ENCODE measurements around the gene LIPA.
"Not testable (repeated sequence)": the region's sequence is repeated elsewhere in the genome, so short reads cannot be mapped to it uniquely, and the experiment has no call there.

LIPA gene

DNA sequence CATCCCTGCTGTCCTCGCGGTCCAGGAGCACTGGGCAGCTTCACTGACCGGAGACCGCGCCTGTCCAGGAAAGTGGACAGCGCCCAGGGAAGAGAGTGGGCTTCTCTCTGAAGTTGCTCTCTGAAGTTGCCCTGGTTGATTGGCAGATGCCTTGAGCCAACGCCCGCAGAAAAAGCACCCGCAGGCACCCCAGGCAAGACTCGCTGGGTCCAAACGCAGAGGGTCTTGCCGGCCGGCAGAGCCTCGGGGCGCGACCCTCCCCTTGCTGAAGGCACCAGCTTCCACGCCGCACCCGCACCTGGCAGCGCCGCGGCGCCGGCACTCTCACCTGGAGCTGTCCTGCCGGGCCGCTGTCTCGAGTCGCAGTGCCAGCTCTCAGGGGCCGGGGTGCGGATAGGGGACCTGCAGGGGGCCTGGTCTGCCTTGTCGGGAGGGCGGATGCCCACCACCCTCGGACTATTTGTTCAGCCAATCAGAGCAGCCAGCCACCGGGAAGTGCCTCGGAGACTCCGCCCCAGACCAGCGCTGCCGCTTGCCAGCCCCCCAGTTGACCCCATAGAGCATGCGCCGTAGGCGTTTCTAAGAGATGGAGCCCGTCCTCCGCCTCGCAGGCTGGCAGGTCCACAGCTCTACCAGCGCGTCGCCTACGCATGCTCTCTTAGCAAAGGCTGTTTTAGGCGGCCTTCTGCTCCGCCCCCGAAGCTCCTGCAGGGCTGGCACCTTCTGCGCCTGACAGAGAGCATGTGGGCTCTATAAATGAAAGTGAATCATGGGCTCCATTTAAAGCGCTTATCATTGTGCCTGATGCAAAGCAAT is at the start of gene LIPA:
Gene LIPA (minus strand): TSS at position 367 of the 816 bp plus-strand sequence. CDS start 4,127 bp downstream, outside the sequence.
- DNase-seq (ENCODE audit: low read depth in 2 of 2) = peak; percentile 87 to 90

GRCh38 chr10:89301232-89301631 is 49.7 kb upstream of the LIPA start:
- DNase-seq (ENCODE audit: low read depth in 2 of 2) = no peak

GRCh38 chr10:89299031-89299430 is 47.5 kb upstream of the LIPA start:
- DNase-seq (ENCODE audit: low read depth in 2 of 2) = no peak

DNA sequence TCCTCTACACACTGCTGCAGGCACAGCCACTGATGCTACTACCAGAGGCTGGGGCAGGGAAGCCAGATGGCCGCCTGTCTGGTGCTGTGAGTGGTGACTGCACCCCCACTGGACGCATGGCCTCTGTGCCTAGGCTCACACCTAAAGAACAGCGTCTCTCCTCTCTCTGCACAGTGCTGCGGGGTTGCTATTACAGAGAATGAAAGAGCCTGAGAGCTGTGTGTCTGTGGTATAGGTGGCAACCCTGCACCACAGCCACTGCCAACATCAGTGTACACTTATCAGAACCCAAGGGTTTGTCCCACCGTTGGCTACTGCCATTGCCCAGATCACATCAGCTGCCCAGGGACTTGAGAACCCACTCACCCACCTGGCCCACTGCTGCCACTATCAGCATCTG is 46.2 kb upstream of the LIPA start:
- DNase-seq (ENCODE audit: low read depth in 2 of 2) = no peak

DNA sequence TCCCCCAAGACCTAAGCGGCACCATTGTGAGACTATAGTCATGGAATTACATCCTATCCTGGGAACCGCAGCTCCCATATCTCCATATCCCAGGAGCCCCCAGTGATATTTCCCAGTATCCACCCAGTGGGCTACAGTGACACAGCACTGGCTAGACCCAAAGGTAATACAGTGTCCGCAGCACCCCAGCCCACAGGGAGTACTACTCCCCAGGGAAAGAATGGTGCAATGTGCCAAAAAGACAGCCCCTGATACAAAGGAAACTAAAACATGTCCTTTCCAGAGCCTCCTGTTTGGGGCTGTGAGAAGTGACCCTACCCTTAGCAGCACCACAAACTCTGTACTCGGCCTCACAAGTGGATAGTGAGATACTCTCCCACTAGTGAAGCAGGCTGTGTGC is 45.8 kb upstream of the LIPA start:
- DNase-seq (ENCODE audit: low read depth in 2 of 2) = no peak

DNA sequence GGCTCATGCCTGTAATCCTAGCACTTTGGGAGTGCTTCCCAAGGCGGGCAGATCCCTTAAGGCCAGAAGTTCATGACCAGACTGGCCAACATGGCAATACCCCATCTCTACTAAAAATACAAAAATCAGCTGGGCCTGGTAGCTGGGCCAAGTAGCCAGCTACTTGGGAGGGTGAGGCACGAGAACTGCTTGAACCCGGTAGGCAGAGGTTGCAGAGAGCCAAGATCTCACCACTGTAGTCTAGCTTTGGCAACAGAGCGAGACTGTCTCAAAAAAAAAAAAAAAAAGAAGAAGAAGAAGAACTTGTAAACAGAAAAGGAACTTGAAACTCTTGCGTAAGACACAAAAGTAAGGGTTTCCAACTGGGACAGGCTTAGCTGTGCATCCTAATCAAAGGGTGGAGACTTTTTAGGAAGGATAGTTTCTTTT is 44.7 kb upstream of the LIPA start:
- no peak for DNase-seq (ENCODE audit: low read depth in 2 of 2)

DNA sequence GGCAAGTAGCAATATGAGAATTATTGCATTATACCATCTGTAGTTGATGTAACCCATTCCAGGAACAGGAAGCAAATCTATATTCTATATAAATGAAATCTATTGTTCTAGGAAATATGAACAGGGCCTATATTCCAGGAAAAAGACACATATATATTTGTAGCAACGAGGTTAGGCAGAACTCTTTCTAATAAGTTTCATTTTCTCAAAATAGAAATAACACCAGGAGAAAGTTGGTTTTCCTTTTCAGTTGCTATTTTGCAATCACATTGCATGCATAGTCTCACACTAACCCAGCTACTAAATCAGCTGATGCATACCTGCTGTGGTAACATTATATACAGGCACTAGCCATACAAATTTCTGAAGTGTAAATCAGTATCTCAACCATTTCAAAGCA is 44.0 kb upstream of the LIPA start:
- no peak for DNase-seq (ENCODE audit: low read depth in 2 of 2)

- no peak for DNase-seq (ENCODE audit: low read depth in 2 of 2)
These were observed 43.2 kb upstream of the LIPA start for GRCh38 chr10:89294721-89295239.

GRCh38 chr10:89285303-89285702 is 33.7 kb upstream of the LIPA start:
- not testable (repeated sequence) for DNase-seq (ENCODE audit: low read depth in 2 of 2)

DNA sequence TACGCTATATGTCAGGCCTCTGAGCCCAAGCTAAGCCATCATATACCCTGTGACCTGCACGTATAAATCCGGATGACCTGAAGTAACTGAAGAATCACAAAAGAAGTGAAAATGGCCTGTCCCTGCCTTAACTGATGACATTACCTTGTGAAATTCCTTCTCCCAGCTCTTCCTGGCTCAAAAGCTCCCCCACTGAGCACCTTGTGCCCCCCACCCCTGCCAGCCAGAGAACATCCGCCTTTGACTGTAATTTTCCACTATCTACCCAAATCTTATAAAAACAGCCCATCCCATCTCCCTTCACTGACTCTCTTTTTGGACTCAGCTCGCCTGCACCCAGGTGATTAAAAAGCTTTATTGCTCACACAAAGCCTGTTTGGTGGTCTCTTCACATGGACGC is 33.1 kb upstream of the LIPA start:
- not testable (repeated sequence) for DNase-seq (ENCODE audit: low read depth in 2 of 2)

GRCh38 chr10:89283936-89284475 is 32.4 kb upstream of the LIPA start:
- no peak for DNase-seq (ENCODE audit: low read depth in 2 of 2)

DNA sequence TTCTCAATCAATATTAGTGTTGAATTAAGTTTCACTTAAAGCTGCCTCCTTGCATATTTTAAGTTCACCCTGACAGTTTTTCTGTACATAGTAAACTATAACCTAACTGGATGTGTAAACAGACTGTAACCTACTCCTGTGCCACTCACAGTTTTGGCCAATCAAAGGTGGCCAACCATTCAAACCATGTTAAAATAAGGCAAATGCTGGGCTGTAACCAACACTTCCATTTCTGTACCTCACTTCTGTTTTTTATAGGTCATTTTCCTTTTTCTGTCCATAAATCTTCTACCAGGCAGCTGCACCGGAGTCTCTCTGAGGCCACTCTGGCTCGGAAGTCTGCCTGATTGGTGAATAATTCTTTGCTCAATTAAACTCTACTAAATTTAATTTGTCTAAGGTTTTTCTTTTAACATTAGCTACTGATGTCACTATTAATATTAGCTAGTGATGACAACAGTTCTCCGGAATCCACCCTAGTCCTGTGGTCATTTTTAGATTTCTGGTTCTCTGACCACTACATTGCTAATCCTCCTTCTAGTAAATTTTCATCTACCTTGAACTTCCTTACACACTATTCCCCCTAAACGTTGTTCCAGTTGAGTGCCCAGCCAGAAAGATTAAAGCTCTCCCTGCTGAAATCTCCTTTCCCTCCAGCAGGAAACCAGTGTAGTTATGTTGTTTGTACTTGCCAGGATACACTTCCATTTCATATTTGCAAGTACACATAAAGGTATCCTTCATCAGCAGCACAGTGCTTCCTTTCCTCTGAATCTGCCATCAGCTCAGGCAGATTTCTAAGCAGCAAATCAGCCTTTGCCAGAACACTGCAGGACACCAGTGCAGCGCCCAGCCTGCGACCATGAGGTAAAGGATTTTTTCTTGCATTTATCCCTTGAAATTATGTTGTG is 31.7 kb upstream of the LIPA start:
- no peak for DNase-seq (ENCODE audit: low read depth in 2 of 2)

GRCh38 chr10:89281606-89282395 is 30.2 kb upstream of the LIPA start:
- DNase-seq (ENCODE audit: low read depth in 2 of 2) = no peak

GRCh38 chr10:89280508-89280907 is 28.9 kb upstream of the LIPA start:
- DNase-seq (ENCODE audit: low read depth in 2 of 2) = no peak

- DNase-seq (ENCODE audit: low read depth in 2 of 2) = no peak
These were observed 27.9 kb upstream of the LIPA start for GRCh38 chr10:89279421-89279869.

DNA sequence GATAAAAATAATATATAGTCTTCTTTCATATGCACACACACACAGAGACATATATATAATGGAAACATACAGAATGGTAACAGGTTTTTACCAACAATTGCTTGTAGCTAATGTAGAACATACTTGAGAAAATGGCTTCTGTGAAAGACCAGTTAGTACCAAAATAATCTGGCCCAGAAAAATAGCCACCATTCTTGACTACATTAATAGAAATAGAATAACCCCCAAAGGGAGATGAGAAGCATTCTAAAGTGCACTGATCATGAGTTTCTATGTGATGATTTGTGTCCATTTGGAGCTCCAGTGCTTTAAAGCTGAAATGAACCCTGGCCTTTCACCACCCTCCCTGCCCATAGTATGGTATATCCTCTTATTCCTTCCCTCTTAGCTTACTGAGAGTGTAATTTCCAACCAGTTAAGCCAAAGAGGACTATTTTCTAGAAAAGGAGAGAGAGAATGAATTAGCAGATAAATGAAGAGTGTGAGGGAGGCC is 27.4 kb upstream of the LIPA start:
- DNase-seq (ENCODE audit: low read depth in 2 of 2) = no peak

GRCh38 chr10:89278034-89278535 is 26.5 kb upstream of the LIPA start:
- DNase-seq (ENCODE audit: low read depth in 2 of 2) = no peak

GRCh38 chr10:89275383-89275782 is 23.8 kb upstream of the LIPA start:
- DNase-seq (ENCODE audit: low read depth in 2 of 2) = no peak

DNA sequence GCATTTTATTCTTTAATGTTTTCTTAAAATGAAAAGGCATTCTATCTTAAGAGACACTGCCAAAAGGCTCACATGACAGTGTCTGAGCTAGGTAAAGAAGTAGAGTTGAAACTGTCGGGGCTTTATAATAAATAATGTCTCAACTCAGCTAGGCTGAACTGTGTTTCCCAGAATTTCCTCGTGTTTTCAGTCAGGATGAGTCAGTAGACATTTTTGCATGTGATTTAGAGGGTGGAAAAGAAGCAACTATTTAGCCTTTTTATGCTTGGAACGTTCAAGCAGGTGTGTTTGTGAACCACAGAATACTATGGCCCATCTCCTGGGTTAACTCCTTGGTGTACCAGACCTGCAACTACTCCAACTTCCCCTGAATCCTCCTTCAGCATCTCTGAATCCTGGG is 23.4 kb upstream of the LIPA start:
- DNase-seq (ENCODE audit: low read depth in 2 of 2) = no peak

- no peak for DNase-seq (ENCODE audit: low read depth in 2 of 2)
These were observed 22.1 kb upstream of the LIPA start for GRCh38 chr10:89273680-89274079.

DNA sequence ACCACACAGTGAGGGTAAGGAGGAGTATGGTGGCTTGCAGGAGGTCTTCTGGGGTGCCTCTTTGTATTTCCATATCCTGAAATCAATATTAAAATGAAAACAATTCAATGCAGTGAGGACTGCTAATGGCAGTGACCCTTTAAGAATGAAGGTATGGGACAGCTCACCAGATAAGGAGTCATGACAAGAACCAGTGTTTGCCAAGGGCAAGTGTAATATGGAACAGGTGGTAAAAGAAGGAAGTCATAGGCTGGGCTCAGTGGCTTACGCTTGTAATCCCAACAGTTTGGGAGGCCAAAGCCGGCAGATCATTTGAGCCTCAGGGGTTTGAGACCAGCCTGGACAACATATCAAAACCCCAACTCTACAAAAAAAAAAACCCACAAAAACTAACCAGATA is 20.0 kb upstream of the LIPA start:
- no peak for DNase-seq (ENCODE audit: low read depth in 2 of 2)

Measured in stimulated activated CD8-positive, alpha-beta memory T cell treated with anti-CD3 and anti-CD28 coated beads, Interleukin-7, amount 100 ng/mL, for 1 hour (primary cell).